Kidney (tissue), 14 donors: ENCODE measurements around the gene EGFL7. TPM values are rescaled to one million over a fixed set of nuclear protein-coding genes. Genes with fewer than 3 reads are reported as not detected.

Experiments used
- DNase-seq, 5 donors: peaks; one replicate each; pipeline ENCODE4 v3.0.0-alpha.2; 2013 to 2020
- FAIRE-seq: peaks from 2 replicates; lab custom pipeline; 2012; peaks lifted over from hg19 to GRCh38; lab: Jason Lieb, UNC
- H3K27ac ChIP-seq, 2 donors: one replicate each; pipeline ENCODE4 v1.7.0; 2013; ENCODE audit warnings: low read depth in 2 of 2, low read length in 2 of 2, inconsistent platforms in 1 of 2
- H3K27me3 ChIP-seq: one replicate; pipeline ENCODE4 v1.7.1; 2013; ENCODE audit warnings: low read length, inconsistent platforms; ENCODE audit not compliant: control insufficient read depth, insufficient read depth
- H3K36me3 ChIP-seq, 3 donors: one replicate each; pipeline versions ENCODE4 v1.7.0 to v1.7.1; 2013; ENCODE audit warnings: low read length in 3 of 3, control low read depth in 1 of 3, inconsistent platforms in 1 of 3; ENCODE audit not compliant: insufficient read depth in 3 of 3, control insufficient read depth in 2 of 3
- H3K4me1 ChIP-seq, 3 donors: one replicate each; pipeline versions ENCODE4 v1.7.0 to v1.7.1; 2013; ENCODE audit warnings: low read length in 3 of 3, inconsistent platforms in 1 of 3, low read depth in 1 of 3; ENCODE audit not compliant: control insufficient read depth in 2 of 3, insufficient read depth in 2 of 3
- H3K4me3 ChIP-seq, 3 donors: one replicate each; pipeline versions ENCODE4 v1.7.0 to v1.8.1; 2013; ENCODE audit warnings: low read length in 3 of 3, control low read depth in 1 of 3, inconsistent platforms in 1 of 3
- H3K9ac ChIP-seq, 3 donors: one replicate each; pipeline versions ENCODE4 v1.7.0 to v1.7.1; 2013; ENCODE audit warnings: low read length in 3 of 3, control low read depth in 1 of 3, inconsistent platforms in 1 of 3
- H3K9me3 ChIP-seq, 3 donors: one replicate each; pipeline versions ENCODE4 v1.7.0 to v1.7.1; 2013; ENCODE audit warnings: low read length in 3 of 3, control low read depth in 1 of 3, inconsistent platforms in 1 of 3; ENCODE audit not compliant: control insufficient read depth in 2 of 3, insufficient read depth in 1 of 3
- intact Hi-C: fragments of 100-400 bp; cut with DNase I; formaldehyde crosslinking; loops from one replicate; pipeline ENCODE4 v1.11.1; 2022
- polyA plus RNA-seq: library from polyadenylated mRNA; stranded (reverse); fragments of 350-450 nt; fragmentation: Illumina TruSeq; extraction: RNeasy Lipid Tissue Mini Kit (QIAGEN cat#74804); gene quantifications from one replicate; pipeline ENCODE4 v1.2.3, GENCODE V29; 2014; ENCODE audit warnings: low read depth, low replicate concordance; ENCODE audit not compliant: insufficient read depth
- total RNA-seq: library from RNA; stranded (reverse); fragmentation: NEBNext Ultra II Directional; extraction: Animal tissue kit (Norgen Biotek cat#: 25700); gene quantifications from one replicate; pipeline ENCODE4 v1.2.1, GENCODE V29; 2021
- TF ChIP-seq, protein P1 (sequence below): IDR thresholded peaks from 3 replicates; pipeline ENCODE4 v1.5.1; 2012; ENCODE audit warnings: mild to moderate bottlenecking, moderate library complexity, borderline replicate concordance; ENCODE audit not compliant: insufficient read depth; ENCODE audit errors: extremely low read depth
- donor health status: control.
- donor health status: control.
- donor health status: control.
- donor health status: control.
- donor health status: control.
- donor health status: DM: yes; HTN: yes; CAD: no.
- donor health status: Normal renal cell carcinoma (clear cell type).

EGFL7 gene
- total and polyA plus RNA-seq, 2 donors from 2014 or later: 137 to 140 TPM

DNA sequence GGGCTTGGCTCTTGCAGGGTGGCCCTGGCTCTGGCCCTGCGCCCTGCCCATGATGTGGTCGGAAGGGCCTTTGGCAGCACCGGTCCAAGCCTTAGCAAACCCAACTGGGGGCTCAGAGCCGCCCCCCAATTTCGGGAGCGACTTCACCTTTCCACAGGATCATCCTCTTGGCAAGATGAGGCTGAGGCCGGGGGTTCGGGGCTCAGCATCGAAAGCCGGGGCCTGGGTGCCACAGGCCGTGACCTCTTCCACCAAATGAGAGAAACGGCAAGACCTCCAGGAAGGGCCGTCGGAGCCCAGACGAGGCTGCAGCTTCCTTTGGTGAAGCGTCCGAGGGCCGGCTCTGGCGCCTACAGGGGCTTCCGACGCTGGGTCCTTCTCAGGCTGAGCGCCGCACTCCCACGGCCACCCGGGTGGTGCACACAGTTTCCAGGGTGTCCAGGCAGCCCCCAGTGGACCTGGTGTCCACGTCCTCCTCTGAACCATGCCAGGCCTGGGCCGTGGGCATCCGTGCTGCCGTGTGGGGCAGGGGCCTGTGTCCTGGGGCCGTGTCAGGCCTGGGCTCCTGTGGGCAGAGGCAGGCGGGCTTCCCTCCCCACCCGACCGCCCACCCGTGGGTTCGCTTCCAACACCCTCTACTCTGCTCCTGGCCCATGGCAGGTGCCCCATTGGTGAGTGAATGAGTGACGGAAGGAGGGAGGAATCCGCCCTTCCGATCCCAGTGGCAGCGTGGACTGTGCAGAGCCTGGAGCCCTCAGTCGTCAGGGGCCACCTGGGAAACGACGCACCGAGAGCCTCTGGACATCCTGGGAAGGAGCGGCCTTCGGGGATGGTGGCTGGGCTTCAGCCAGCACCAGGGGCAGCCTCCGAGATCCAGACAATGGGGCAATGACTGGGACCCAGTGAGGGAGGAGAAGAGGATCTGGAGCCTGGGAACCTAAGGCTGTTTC, 29.7 kb downstream of the EGFL7 start:
- Histone ChIP-seq H3K9ac (no peak overlapping the region), H3K27ac (peak overlapping the region in 1 of 2 donors; percentile 57), H3K4me3 (no peak overlapping the region), H3K9me3 (no peaks in the 10 kb centered on the region), H3K4me1 (peaks cover 0 to 50% (median 18%) of the 10 kb centered on the region in 3 donors), H3K36me3 (no peaks in the 10 kb centered on the region), H3K27me3 (no peaks in the 10 kb centered on the region)
- DNase-seq (peak in 3 of 5 donors; percentile 5 to 79 (median 64)), FAIRE-seq (no peak)
- intact Hi-C loops: no loop called here
- TF ChIP-seq, protein P1, sequence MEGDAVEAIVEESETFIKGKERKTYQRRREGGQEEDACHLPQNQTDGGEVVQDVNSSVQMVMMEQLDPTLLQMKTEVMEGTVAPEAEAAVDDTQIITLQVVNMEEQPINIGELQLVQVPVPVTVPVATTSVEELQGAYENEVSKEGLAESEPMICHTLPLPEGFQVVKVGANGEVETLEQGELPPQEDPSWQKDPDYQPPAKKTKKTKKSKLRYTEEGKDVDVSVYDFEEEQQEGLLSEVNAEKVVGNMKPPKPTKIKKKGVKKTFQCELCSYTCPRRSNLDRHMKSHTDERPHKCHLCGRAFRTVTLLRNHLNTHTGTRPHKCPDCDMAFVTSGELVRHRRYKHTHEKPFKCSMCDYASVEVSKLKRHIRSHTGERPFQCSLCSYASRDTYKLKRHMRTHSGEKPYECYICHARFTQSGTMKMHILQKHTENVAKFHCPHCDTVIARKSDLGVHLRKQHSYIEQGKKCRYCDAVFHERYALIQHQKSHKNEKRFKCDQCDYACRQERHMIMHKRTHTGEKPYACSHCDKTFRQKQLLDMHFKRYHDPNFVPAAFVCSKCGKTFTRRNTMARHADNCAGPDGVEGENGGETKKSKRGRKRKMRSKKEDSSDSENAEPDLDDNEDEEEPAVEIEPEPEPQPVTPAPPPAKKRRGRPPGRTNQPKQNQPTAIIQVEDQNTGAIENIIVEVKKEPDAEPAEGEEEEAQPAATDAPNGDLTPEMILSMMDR: no peak

- no peak overlapping the region for H3K9ac ChIP-seq
- H3K4me3 ChIP-seq: no peak overlapping the region
- no peaks in the 10 kb centered on the region for H3K27me3 ChIP-seq
- FAIRE-seq (no peak), DNase-seq (no peak)
- no peaks in the 10 kb centered on the region for H3K36me3 ChIP-seq
- peaks cover 0 to 50% (median 25%) of the 10 kb centered on the region in 3 donors for H3K4me1 ChIP-seq
- peak overlapping the region; percentile 57 to 80 for H3K27ac ChIP-seq
- TF ChIP-seq, protein P1: no peak
- H3K9me3 ChIP-seq: no peaks in the 10 kb centered on the region
- intact Hi-C loops: no loop called here
Observed at GRCh38 chr9:136693135-136693489, 30.4 kb downstream of the EGFL7 start.

GRCh38 chr9:136693490-136694162, 30.9 kb downstream of the EGFL7 start:
- intact Hi-C loops: no loop called here
- FAIRE-seq (no peak), DNase-seq (peak in 2 of 5 donors; percentile 62 to 95)
- Histone ChIP-seq H3K9me3 (no peaks in the 10 kb centered on the region), H3K27ac (peak overlapping the region; percentile 63 to 80), H3K27me3 (no peaks in the 10 kb centered on the region), H3K4me3 (no peak overlapping the region), H3K4me1 (peaks cover 0 to 49% (median 27%) of the 10 kb centered on the region in 3 donors), H3K9ac (peak overlapping the region in 1 of 3 donors; percentile 12), H3K36me3 (no peaks in the 10 kb centered on the region)
- TF ChIP-seq, protein P1: peak; percentile 0
